GM21825 (cell line): Measurements from ENCODE around the gene LSM10.

Experiments
- ATAC-seq: cut with Tn5 transposase; IDR thresholded peaks from one replicate; pipeline ENCODE4 v1.9.1; 2021; ENCODE audit warnings: mild to moderate bottlenecking, moderate library complexity; ENCODE audit not compliant: unreplicated experiment

The LSM10 gene

GRCh38 chr1:36354486-36354885 lies 43.2 kb downstream of the LSM10 start:
- no peak for ATAC-seq

- no peak for ATAC-seq
Observed at GRCh38 chr1:36352910-36353878, 44.5 kb downstream of the LSM10 start.

GRCh38 chr1:36352125-36352909 lies 45.4 kb downstream of the LSM10 start:
- no peak for ATAC-seq

GRCh38 chr1:36351227-36351977 lies 46.3 kb downstream of the LSM10 start:
- no peak for ATAC-seq

GRCh38 chr1:36350659-36351226 lies 47.0 kb downstream of the LSM10 start:
- no peak for ATAC-seq

- no peak for ATAC-seq
Observed at GRCh38 chr1:36349839-36350238, 47.9 kb downstream of the LSM10 start.

- peak; percentile 80 for ATAC-seq
Observed at GRCh38 chr1:36349241-36349671, 48.5 kb downstream of the LSM10 start.

- no peak for ATAC-seq
Observed at GRCh38 chr1:36346741-36347370, 50.9 kb downstream of the LSM10 start.

GRCh38 chr1:36345353-36345752 lies 52.4 kb downstream of the LSM10 start:
- no peak for ATAC-seq

- ATAC-seq, result no peak
Observed at GRCh38 chr1:36344395-36344680, 53.4 kb downstream of the LSM10 start.

- no peak for ATAC-seq
Observed at GRCh38 chr1:36343651-36344394, 53.9 kb downstream of the LSM10 start.
